ES-I3 (cell line): ENCODE data around the gene CCDC28A.

Experiments used
- H3K36me3 ChIP-seq: 2 replicates; pipeline ENCODE4 v1.6.1; 2013; ENCODE audit warnings: mild to moderate bottlenecking, low read length, control low read depth, moderate library complexity; ENCODE audit not compliant: insufficient read depth
- H3K4me1 ChIP-seq: 2 replicates; pipeline ENCODE4 v1.6.1; 2013; ENCODE audit warnings: mild to moderate bottlenecking, control low read depth, low read length; ENCODE audit not compliant: insufficient read depth
- H3K9ac ChIP-seq: 2 replicates; pipeline ENCODE4 v1.6.1; 2013; ENCODE audit warnings: low read depth, mild to moderate bottlenecking, low read length, moderate library complexity
- H3K9me3 ChIP-seq: 2 replicates; pipeline ENCODE4 v1.6.1; 2013; ENCODE audit warnings: mild to moderate bottlenecking, low read length, moderate library complexity; ENCODE audit not compliant: control insufficient read depth, insufficient read depth

CCDC28A gene

DNA sequence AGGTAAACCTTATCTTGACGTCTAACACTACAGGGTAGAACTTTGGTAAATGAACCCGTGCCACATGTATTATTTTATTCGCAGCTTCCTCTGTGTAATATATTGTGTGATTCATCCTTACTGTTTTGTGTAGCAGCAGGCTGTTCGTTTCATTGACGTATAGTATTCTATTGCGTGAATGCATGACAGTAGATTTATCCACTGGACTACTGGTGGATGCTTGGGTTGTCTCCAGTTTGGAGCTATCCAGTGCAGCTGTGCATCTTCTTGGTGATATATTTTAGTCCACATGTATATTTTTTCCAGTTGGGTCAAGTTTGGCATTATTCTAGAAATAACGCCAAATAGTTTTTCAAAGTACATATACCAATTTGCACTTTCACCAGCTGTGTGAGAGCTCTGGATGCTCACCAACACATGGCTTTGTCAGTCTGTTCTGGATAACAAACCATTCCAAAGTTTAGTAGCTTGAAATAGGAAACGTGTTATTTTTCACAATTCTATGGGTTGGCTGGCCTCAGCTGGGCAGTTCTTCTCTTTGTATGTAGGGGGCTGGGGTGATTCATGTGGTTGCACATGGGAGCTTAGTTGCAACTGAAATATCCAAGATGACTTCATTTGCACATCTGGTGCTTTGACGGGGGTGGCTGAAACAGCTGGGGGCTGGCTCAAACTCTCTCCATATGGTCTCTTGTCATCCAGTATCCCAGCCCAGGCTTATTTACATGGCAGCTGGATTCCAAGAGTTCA is 31.6 kb downstream of the CCDC28A start:
- Histone ChIP-seq H3K4me1 (no peaks in the 10 kb centered on the region), H3K36me3 (no peaks in the 10 kb centered on the region)

GRCh38 chr6:138806889-138807288 is 33.3 kb downstream of the CCDC28A start:
- Histone ChIP-seq H3K9me3 (no peaks in the 10 kb centered on the region), H3K36me3 (no peaks in the 10 kb centered on the region), H3K4me1 (no peaks in the 10 kb centered on the region), H3K9ac (no peak overlapping the region)

More for the DNA sequence above, 31.6 kb downstream of the CCDC28A start:
- H3K9ac ChIP-seq = no peak overlapping the region
- no peaks in the 10 kb centered on the region for H3K9me3 ChIP-seq

DNA sequence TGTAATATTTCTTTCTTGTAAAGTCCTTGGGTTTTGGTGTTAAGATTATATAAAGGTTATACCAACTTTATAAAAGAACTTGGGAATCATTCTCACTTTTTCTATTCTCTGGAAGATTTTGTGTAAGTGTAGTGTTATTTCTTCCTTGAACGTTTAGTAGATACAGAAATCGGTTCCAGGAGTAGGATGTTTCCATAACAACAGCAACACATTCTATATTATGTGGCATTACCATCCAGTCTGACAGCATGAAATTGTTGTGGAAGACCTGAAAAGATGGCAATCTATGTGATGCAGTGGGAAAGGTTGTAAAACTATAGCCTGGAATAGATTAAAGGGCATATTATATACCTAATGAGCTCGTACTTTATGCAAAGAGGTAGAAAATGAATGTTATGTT is 36.1 kb downstream of the CCDC28A start:
- no peaks in the 10 kb centered on the region for H3K4me1 ChIP-seq
- no peaks in the 10 kb centered on the region; the same call in 1 of the 2 replicates for H3K9me3 ChIP-seq
- H3K36me3 ChIP-seq = no peaks in the 10 kb centered on the region
- H3K9ac ChIP-seq = no peak overlapping the region

DNA sequence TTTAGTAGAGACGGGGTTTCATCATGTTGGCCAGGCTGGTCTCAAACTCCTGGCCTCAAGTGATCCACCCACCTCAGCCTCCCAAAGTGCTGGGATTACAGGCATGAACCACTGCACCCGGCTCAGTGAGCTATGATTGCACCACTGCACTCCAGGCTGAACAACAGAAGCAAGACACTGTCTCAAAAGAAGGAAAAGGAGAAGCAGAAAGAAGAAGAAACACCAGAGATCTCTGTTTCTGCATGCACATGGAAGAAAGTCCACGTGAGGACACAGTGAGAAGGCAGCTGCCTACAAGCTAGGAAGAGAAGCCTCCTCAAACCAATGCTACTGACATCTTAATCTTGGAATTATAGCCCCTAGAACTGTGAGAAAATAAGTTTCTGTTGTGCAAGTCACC is 38.3 kb downstream of the CCDC28A start:
- Histone ChIP-seq H3K36me3 (no peaks in the 10 kb centered on the region), H3K9me3 (no peaks in the 10 kb centered on the region; the same call in 1 of the 2 replicates), H3K4me1 (no peaks in the 10 kb centered on the region), H3K9ac (no peak overlapping the region)

DNA sequence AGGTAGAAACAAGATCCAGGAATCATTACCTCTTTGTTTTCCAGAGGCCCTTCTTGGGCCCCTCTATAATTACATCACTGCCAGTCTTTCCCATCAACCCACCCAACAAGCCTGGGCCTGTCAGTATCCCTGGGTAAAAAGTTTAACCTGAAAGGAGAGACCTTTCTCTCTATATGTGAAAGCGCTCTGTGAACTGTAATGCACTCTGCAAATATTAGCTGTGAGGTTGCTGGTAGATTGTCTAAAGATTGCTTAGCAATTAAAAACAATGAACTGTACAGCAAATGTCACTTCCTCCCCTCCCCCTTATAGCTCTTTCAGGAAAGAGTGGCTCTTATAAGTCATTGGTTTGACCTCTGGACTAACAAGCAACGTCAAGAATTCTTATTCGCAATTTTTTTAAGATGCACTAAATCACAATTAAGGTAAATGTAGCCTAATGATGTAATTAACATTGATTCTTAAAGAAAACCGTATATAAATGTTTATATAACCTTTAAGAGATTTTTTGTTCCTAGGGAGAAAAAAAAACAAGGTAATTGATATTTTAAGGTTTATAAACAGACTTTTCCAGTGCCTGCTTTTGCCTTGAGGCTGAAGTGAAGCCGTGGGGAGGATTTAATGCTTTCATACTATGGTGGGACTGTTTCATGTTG is 40.7 kb downstream of the CCDC28A start:
- Histone ChIP-seq H3K9me3 (no peaks in the 10 kb centered on the region; the same call in 1 of the 2 replicates), H3K36me3 (no peaks in the 10 kb centered on the region), H3K4me1 (no peaks in the 10 kb centered on the region), H3K9ac (no peak overlapping the region)

DNA sequence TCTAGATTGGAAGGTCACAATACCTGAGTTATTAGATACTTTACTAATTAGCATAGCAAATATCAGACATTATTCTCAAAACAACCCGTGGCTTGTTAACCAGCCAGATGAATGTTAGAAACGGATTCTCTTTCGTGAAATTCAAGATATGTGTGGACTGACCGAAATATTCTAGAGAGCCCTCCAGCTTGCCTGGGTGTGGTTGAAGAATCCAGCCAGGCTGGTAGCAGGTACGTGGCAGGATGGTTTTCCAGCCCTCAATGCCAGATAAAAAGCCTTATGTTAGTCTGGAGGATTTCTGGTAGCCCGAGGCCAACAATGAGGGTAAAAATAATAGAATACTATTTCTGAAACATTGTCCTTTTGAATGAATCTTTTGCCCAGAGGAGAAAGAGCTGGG is 41.7 kb downstream of the CCDC28A start:
- Histone ChIP-seq H3K36me3 (no peaks in the 10 kb centered on the region), H3K9ac (no peak overlapping the region), H3K9me3 (no peaks in the 10 kb centered on the region; the same call in 1 of the 2 replicates), H3K4me1 (no peaks in the 10 kb centered on the region)

DNA sequence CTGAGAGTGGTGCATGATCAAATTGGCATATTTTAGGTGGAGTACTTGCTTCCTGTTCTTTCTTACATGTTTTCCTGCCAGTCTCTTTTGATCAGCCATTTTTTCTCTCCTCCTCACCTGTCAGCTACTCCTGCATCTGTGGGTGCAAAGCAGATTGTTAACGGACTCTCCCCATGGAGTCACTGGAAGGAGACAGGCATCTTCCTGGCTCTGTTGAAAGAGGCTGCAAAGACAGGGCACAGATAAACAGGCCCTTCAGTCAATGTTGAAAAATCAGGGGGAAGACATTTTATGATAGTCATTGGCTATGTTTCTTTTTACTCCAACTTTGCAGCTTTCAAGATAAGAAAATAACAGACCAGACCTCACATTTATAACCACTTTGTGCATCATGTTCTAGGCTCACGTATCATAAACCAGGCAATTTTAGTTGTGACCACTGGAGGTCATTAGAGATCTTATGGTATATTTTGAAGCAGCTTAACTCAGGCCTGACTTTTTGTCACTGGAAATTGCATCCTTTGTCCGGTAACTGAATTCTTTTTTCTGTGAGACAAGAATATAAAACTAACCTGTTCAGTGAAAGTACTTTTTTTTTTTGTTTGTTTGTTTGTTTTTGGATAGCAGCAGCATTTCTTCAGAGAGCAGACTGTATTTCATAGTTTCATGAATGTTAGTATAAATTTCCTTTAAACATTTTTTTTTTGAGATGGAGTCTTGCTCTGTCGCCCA is 42.4 kb downstream of the CCDC28A start:
- Histone ChIP-seq H3K4me1 (no peaks in the 10 kb centered on the region), H3K9me3 (no peaks in the 10 kb centered on the region; the same call in 1 of the 2 replicates), H3K36me3 (no peaks in the 10 kb centered on the region), H3K9ac (no peak overlapping the region)

DNA sequence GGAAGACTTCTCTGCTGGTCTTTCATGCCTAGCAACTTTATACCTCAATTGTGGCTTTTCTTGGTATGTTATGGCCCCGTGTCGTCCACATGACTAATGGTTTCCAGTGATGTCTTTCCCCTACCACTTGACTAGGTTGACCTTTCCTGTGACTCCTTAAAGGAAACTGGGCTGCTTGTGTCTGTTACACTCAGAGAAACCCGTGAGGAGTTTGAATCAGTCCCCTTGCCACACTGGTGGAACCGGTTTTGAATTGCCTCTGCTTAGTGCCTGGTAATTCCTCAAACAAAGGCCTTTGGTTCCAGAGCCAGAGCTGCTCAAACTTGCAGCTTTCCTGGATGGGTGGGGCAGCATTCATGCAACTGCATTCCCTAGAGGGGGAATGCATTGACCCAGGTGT is 44.2 kb downstream of the CCDC28A start:
- H3K9me3 ChIP-seq = no peaks in the 10 kb centered on the region; the same call in 1 of the 2 replicates
- no peaks in the 10 kb centered on the region for H3K36me3 ChIP-seq
- no peaks in the 10 kb centered on the region for H3K4me1 ChIP-seq
- no peak overlapping the region for H3K9ac ChIP-seq

DNA sequence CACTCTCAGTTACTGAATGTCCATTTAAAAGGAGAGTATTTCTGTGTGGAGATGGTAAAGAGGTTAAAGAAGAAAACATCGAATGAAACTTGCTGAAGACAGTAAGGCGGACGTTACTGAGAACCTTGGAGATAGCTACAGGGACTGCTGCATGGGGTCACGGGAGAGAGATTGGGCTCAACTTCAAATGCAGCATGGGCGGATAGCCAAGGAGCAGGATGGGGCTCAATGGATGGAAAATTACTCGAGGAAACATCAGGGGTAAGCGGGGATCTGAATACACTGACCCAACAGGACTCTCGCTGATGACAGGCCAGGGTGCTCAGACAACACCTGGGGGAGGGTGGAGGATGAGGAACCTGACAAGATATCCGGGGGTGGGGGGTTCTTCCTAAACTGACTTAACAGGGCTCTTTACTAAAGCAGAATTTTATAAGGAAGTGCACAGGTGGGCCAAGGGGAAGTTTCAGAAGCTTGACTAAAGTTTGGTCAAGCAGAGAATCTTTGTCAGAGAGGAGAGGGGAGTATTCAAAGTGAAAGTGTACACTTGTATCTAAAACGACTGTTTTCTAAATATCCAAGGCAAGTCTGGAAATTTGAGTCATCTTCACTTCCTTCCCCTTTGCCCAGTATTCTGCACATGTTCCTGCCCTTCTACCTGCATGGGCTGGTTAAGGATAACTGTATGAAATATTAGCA is 45.1 kb downstream of the CCDC28A start:
- no peak overlapping the region for H3K9ac ChIP-seq
- H3K4me1 ChIP-seq = no peaks in the 10 kb centered on the region
- no peaks in the 10 kb centered on the region for H3K36me3 ChIP-seq
- no peaks in the 10 kb centered on the region; the same call in 1 of the 2 replicates for H3K9me3 ChIP-seq

GRCh38 chr6:138821519-138821918 is 48.0 kb downstream of the CCDC28A start:
- H3K9ac ChIP-seq = no peak overlapping the region
- no peaks in the 10 kb centered on the region for H3K4me1 ChIP-seq
- H3K36me3 ChIP-seq = no peaks in the 10 kb centered on the region
- H3K9me3 ChIP-seq = no peaks in the 10 kb centered on the region

GRCh38 chr6:138824482-138825144 is 51.0 kb downstream of the CCDC28A start:
- no peaks in the 10 kb centered on the region for H3K9me3 ChIP-seq
- no peak overlapping the region for H3K9ac ChIP-seq
- H3K36me3 ChIP-seq = no peaks in the 10 kb centered on the region
- H3K4me1 ChIP-seq = peaks cover 8% of the 10 kb centered on the region

- H3K36me3 ChIP-seq = no peaks in the 10 kb centered on the region
- H3K9me3 ChIP-seq = no peaks in the 10 kb centered on the region
- H3K4me1 ChIP-seq = peaks cover 8% of the 10 kb centered on the region
- H3K9ac ChIP-seq = no peak overlapping the region
These were observed 56.7 kb downstream of the CCDC28A start for GRCh38 chr6:138830248-138830647.

DNA sequence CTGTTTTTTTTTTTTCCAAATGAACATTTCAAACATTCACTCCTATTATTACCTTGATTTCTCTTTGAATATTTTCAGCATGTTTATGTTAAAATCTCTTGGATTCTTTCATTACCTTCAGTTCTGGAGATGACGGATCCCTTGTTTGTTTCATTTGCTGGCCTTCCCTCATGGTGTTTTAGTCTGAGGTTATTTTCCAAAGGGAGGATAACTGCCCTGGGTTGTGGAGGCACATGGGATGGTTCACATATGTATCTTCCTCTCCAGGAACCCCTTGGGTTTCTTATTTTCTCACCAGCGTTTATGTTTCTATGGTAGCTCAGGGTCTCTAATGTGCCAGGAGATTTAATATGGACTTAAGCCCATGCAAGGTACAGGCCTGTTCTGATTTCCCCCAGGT is 58.6 kb downstream of the CCDC28A start:
- no peaks in the 10 kb centered on the region for H3K36me3 ChIP-seq
- H3K4me1 ChIP-seq = peaks cover 8% of the 10 kb centered on the region
- H3K9me3 ChIP-seq = no peaks in the 10 kb centered on the region
- no peak overlapping the region for H3K9ac ChIP-seq
